K562 (cell line): ENCODE data around the gene C16orf78. TPM values are rescaled to one million over a fixed set of nuclear protein-coding genes. Genes with fewer than 3 reads are reported as not detected.

Experiments used
- ATAC-seq: fragments of 200-7000 bp; cut with Tn5 transposase; 3 replicates; pipeline ENCODE4 v1.9.1; 2020; ENCODE audit warnings: moderate library complexity
- BruUV-seq: library from RNA; stranded (reverse); fragments of 400-500 nt; replicated peaks from 2 replicates; lab custom pipeline; 2021; lab: Mats Ljungman, UMichigan
- CTCF ChIA-PET: fragments of 300-600 bp; formaldehyde crosslinking; extraction: SDS; loops from one replicate; lab custom pipeline; 2021; ENCODE audit warnings: low intra/inter-chr PET ratio; lab: Yijun Ruan, JAX
- POLR2A ChIA-PET: fragments of 300-600, 350-650 bp; sonication (Branson Sonifier 250); formaldehyde crosslinking; extraction: SDS; loops from one replicate; lab custom pipeline; 2021; ENCODE audit warnings: antibody characterized with exemption, inconsistent platforms; lab: Yijun Ruan, JAX
- DNase-seq, 4 experiments: peaks; one replicate each; pipeline versions ENCODE4 v3.0.0 to v3.0.0-alpha.2; 2011 to 2018; ENCODE audit warnings: low spot score in 3 of 4, mixed read lengths in 3 of 4; ENCODE audit errors: extremely low read depth in 1 of 4
- FAIRE-seq: peaks from 2 replicates; lab custom pipeline; 2011; peaks lifted over from hg19 to GRCh38; lab: Jason Lieb, UNC
- H2AFZ ChIP-seq: 2 replicates; pipeline ENCODE4 v1.6.0; 2011; ENCODE audit warnings: low read depth, low read length, control low read depth, inconsistent platforms
- H3K27ac ChIP-seq: fragments of 200-600 bp; 3 replicates; pipeline ENCODE4 v1.8.0; 2011; ENCODE audit warnings: low read depth, mild to moderate bottlenecking, control low read depth, inconsistent platforms, low read length, moderate library complexity, mixed read lengths; ENCODE audit errors: extremely low read depth
- H3K27me3 ChIP-seq, 2 experiments: fragments of 300-600 bp in 1 of 2; 2 replicates in 1 of 2; 3 replicates in 1 of 2; pipeline versions ENCODE4 v1.6.0 to v1.8.0; 2011; ENCODE audit warnings: inconsistent platforms in 2 of 2, low read length in 2 of 2, mild to moderate bottlenecking in 1 of 2, mixed read lengths in 1 of 2, moderate library complexity in 1 of 2; ENCODE audit not compliant: control insufficient read depth in 2 of 2, insufficient read depth in 2 of 2
- H3K36me3 ChIP-seq: fragments of 300-600 bp; 3 replicates; pipeline ENCODE4 v1.8.0; 2011; ENCODE audit warnings: mild to moderate bottlenecking, low read length, inconsistent platforms; ENCODE audit not compliant: control insufficient read depth, insufficient read depth
- H3K4me1 ChIP-seq, 2 experiments: fragments of 200-600 bp in 1 of 2; replicated peaks in 1 of 2; 2 replicates in 1 of 2; 3 replicates in 1 of 2; pipeline versions ENCODE4 v1.5.1 to v1.8.0; 2011; ENCODE audit warnings: inconsistent platforms in 2 of 2, low read length in 2 of 2, mild to moderate bottlenecking in 1 of 2, mixed read lengths in 1 of 2, moderate library complexity in 1 of 2; ENCODE audit not compliant: control insufficient read depth in 2 of 2, insufficient read depth in 2 of 2
- H3K4me2 ChIP-seq: 2 replicates; pipeline ENCODE4 v1.6.1; 2011; ENCODE audit warnings: low read length, control low read depth, inconsistent platforms, mixed read lengths; ENCODE audit not compliant: insufficient read depth
- H3K4me3 ChIP-seq: fragments of 200-600 bp; sonication (generic), shearing (Covaris generic); 2 replicates; pipeline ENCODE4 v1.5.1; 2016; ENCODE audit warnings: control low read depth, inconsistent platforms
- H3K79me2 ChIP-seq: fragments of 200-600 bp; 3 replicates; pipeline ENCODE4 v1.8.0; 2011; ENCODE audit warnings: low read length, inconsistent platforms; ENCODE audit not compliant: control insufficient read depth, insufficient read depth
- H3K9ac ChIP-seq, 2 experiments: 2 replicates each; pipeline versions ENCODE4 v1.6.0 to v1.6.1; 2011; ENCODE audit warnings: low read depth in 2 of 2, low read length in 2 of 2, control low read depth in 1 of 2, inconsistent platforms in 1 of 2, mild to moderate bottlenecking in 1 of 2, mixed read lengths in 1 of 2; ENCODE audit not compliant: insufficient read depth in 1 of 2
- H3K9me1 ChIP-seq: one replicate; pipeline ENCODE4 v1.6.0; 2011; ENCODE audit warnings: inconsistent platforms, mild to moderate bottlenecking, low read length, moderate library complexity; ENCODE audit not compliant: control insufficient read depth, insufficient read depth
- H3K9me3 ChIP-seq: replicated peaks from 2 replicates; pipeline ENCODE4 v1.5.1; 2011; ENCODE audit warnings: low read depth, low read length, inconsistent platforms; ENCODE audit not compliant: control insufficient read depth, insufficient read depth
- H4K20me1 ChIP-seq: replicated peaks from 2 replicates; pipeline ENCODE4 v1.6.1; 2011; ENCODE audit warnings: low read length, inconsistent platforms, mixed read lengths; ENCODE audit not compliant: control insufficient read depth, insufficient read depth
- CGGBP1 ChIP-seq: fragments of 250-450 bp; sonication (Bioruptor Pico); IDR thresholded peaks from 2 replicates; pipeline ENCODE4 v1.9.0; 2021; ENCODE audit warnings: mild to moderate bottlenecking
- NFIC ChIP-seq: fragments of 450-650 bp; IDR thresholded peaks from 2 replicates; pipeline ENCODE4 v1.6.1; 2017; ENCODE audit warnings: mild to moderate bottlenecking, inconsistent platforms
- SAP30 ChIP-seq: fragments of 200-600 bp; sonication (generic); IDR thresholded peaks from 2 replicates; pipeline ENCODE4 v1.6.1; 2012; ENCODE audit warnings: borderline replicate concordance, low read depth, mild to moderate bottlenecking, moderate library complexity, low read length, control low read depth, inconsistent platforms; ENCODE audit not compliant: insufficient read depth, poor library complexity, severe bottlenecking
- SMARCA4 ChIP-seq: fragments of 450-650 bp; IDR thresholded peaks from 2 replicates; pipeline ENCODE4 v1.6.1; 2016
- WGBS: fragments of 100-300 bp; shearing (Covaris generic); methylation state at CpG from one replicate; pipeline ENCODE4 v1.1.6; 2016; ENCODE audit warnings: low coverage, mixed read lengths; ENCODE audit not compliant: insufficient coverage; ENCODE audit errors: missing lambda C conversion rate; 5-methylcytosine and 5-hydroxymethylcytosine counted together
- in situ Hi-C: fragments of 300-500 bp; cut with MboI; formaldehyde crosslinking; loops from 4 replicates; pipeline ENCODE4 v1.15.0; 2018; ENCODE audit warnings: inconsistent platforms, mixed read lengths
- intact Hi-C: fragments of 100-400 bp; cut with micrococcal nuclease; formaldehyde crosslinking; loops from 2 replicates; pipeline ENCODE4 v1.14.2; 2022
- polyA plus RNA-seq, 8 experiments: library from polyadenylated mRNA; depleted of rRNA in 4 of 8; stranded (reverse) in 5 of 8; unstranded in 3 of 8; fragments of >200 nt; fragmentation: Nextera tagmentation in 2 of 8; fragmentation: Illumina TruSeq in 1 of 8; extraction: Ambion mirVana in 2 of 8; extraction: Trizol in 1 of 8; gene quantifications; 2 replicates each; pipeline versions ENCODE4 v1.2.1 to v1.2.3, GENCODE V29; 2011 to 2014; ENCODE audit warnings: inconsistent platforms in 1 of 8, missing spikeins in 1 of 8
- total RNA-seq, 7 experiments: library from RNA; depleted of rRNA in 6 of 7; stranded (reverse); fragments of >200 nt in 6 of 7; fragmentation: Illumina TruSeq in 2 of 7; extraction: Trizol in 2 of 7; gene quantifications; 2 replicates each; pipeline versions ENCODE4 v1.2.1 to v1.2.3, GENCODE V29; 2011 to 2021; ENCODE audit warnings: low replicate concordance in 1 of 7

C16orf78 gene
- total and polyA plus RNA-seq, 9 of the 15 experiments (the other 6 are each of a cell fraction or from before 2014, with no cell fraction given), result not detected

- in situ Hi-C loops, result loop anchor here (10.0 kb wide), 1 partner anchor 653 kb away; no protein-coding TSS in a partner anchor
- ChIA-PET POLR2A (no interaction called here), CTCF (no interaction called here)
- no peak overlapping the region for H3K9ac ChIP-seq
- H2AFZ ChIP-seq, result no peak overlapping the region
- ATAC-seq, result no peak
- H3K79me2 ChIP-seq, result no peaks in the 10 kb centered on the region
- no peak for FAIRE-seq
- no TSS peak for BruUV-seq
- no peak overlapping the region for H3K4me2 ChIP-seq
- no peaks in the 10 kb centered on the region for H3K9me3 ChIP-seq
- DNase-seq, result no peak
- TF ChIP-seq NFIC, result no peak
- no peak for TF ChIP-seq SAP30
- TF ChIP-seq SMARCA4, result no peak
- no peak for TF ChIP-seq CGGBP1
- TF ChIP-seq, all 486 proteins: peak for 0
- Histone ChIP-seq H3K4me1 (no peaks in the 10 kb centered on the region), H3K4me3 (no peak overlapping the region), H4K20me1 (0 out of 2 replicates have a peak, but pooled peaks cover 12% of the 10 kb centered on the region), H3K27me3 (peaks cover 0 to 3% of the 10 kb centered on the region in 2 experiments; a peak in 1 of 5 replicates), H3K27ac (no peak overlapping the region), H3K36me3 (no peaks in the 10 kb centered on the region), H3K9me1 (no peaks in the 10 kb centered on the region)
- intact Hi-C loops, result no loop called here
- WGBS, result 0% methylated on average over 2 of the region's 2 CpGs
Measured at GRCh38 chr16:49347476-49347875, 26.1 kb upstream of the C16orf78 start.
